Naive thymus-derived CD8-positive, alpha-beta T cell (primary cell): Measurements from ENCODE around the gene NHS. TPM values are rescaled to one million over a fixed set of nuclear protein-coding genes. Genes with fewer than 3 reads are reported as not detected.
"Not testable (repeated sequence)": the region's sequence is repeated elsewhere in the genome, so short reads cannot be mapped to it uniquely, and the experiment has no call there.

ENCODE experiments used
- ATAC-seq, 2 donors: fragments of 150-1000 bp; cut with Tn5 transposase in 1 of 2; sonication (Bioruptor Pico), chemical (Tn5 transposase) in 1 of 2; 1 replicate in 1 of 2; 2 replicates in 1 of 2; pipeline ENCODE4 v1.10.0; 2021; ENCODE audit warnings: mild to moderate bottlenecking in 2 of 2, moderate library complexity in 2 of 2
- POLR2A ChIA-PET: fragments of 350-600 bp; sonication (Branson Sonifier 250); formaldehyde crosslinking; loops from one replicate; lab custom pipeline; 2021; ENCODE audit warnings: antibody characterized with exemption; lab: Charles Lee
- DNase-seq, 10 donors: peaks; one replicate each; pipeline versions ENCODE4 v3.0.0 to v3.0.0-alpha.2; 2020 to 2022
- H3K27ac Mint-ChIP-seq, 10 donors: one replicate each; pipeline ENCODE4 v1.8.0; 2020 to 2022; ENCODE audit warnings: mild to moderate bottlenecking in 10 of 10, mixed read lengths in 10 of 10, moderate library complexity in 4 of 10, inconsistent platforms in 1 of 10
- H3K27me3 Mint-ChIP-seq, 5 donors: one replicate each; pipeline ENCODE4 v1.8.0; 2021 to 2022; ENCODE audit warnings: mixed read lengths in 5 of 5
- H3K36me3 Mint-ChIP-seq, 3 donors: one replicate each; pipeline ENCODE4 v1.8.0; 2020 to 2022; ENCODE audit warnings: mixed read lengths in 3 of 3, mild to moderate bottlenecking in 2 of 3, inconsistent platforms in 1 of 3
- H3K4me1 Mint-ChIP-seq, 4 donors: one replicate each; pipeline ENCODE4 v1.8.0; 2021 to 2022; ENCODE audit warnings: mixed read lengths in 4 of 4
- H3K4me3 Mint-ChIP-seq, 10 donors: one replicate each; pipeline ENCODE4 v1.8.0; 2020 to 2022; ENCODE audit warnings: mild to moderate bottlenecking in 10 of 10, mixed read lengths in 10 of 10, moderate library complexity in 6 of 10, inconsistent platforms in 1 of 10
- H3K9me3 Mint-ChIP-seq, 9 donors: one replicate each; pipeline ENCODE4 v1.8.0; 2020 to 2022; ENCODE audit warnings: mixed read lengths in 9 of 9, mild to moderate bottlenecking in 3 of 9, inconsistent platforms in 1 of 9, moderate library complexity in 1 of 9
- polyA plus RNA-seq, 3 donors: library from polyadenylated mRNA; unstranded; fragments of 300-500 nt; fragmentation: Illumina TruSeq; gene quantifications; one replicate each; pipeline ENCODE4 v1.2.3, GENCODE V29; 2021
- total RNA-seq, 8 experiments: library from RNA in 2 of 8; stranded (reverse) in 2 of 8; gene quantifications; one replicate each; pipeline ENCODE4 v1.2.3 and lab custom pipeline; 2021 to 2026

Gene NHS
- total and polyA plus RNA-seq, 5 experiments from 2014 or later, result 1.0 TPM; not detected in 4

DNA sequence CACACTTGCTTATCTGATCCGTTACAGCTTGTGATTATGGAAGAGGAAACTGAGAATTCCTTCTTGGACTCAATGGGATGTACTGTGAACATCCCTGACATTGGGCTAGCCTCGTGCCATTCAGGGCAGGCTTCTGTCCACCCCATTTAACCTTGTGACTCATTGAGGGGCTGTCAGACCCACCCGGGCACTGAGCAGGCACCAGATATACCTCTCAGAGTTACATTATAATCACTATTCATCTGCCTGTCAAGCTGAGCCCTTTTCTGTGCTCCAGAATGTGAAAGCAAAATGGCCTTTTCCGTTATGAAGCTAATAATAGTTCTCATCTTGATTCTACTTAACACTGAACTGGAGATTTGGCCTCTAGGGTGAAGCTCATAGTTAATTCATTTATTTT lies 191.7 kb downstream of the NHS start:
- DNase-seq (no peak), ATAC-seq (no peak)
- Mint-ChIP-seq H3K27me3 (no peaks in the 10 kb centered on the region), H3K9me3 (peaks cover 0 to 10% (median 0%) of the 10 kb centered on the region in 9 donors), H3K4me3 (no peak overlapping the region), H3K27ac (no peak overlapping the region), H3K4me1 (peaks cover 0 to 8% (median 2%) of the 10 kb centered on the region in 4 donors), H3K36me3 (no peaks in the 10 kb centered on the region)
- POLR2A ChIA-PET, result no interaction called here

DNA sequence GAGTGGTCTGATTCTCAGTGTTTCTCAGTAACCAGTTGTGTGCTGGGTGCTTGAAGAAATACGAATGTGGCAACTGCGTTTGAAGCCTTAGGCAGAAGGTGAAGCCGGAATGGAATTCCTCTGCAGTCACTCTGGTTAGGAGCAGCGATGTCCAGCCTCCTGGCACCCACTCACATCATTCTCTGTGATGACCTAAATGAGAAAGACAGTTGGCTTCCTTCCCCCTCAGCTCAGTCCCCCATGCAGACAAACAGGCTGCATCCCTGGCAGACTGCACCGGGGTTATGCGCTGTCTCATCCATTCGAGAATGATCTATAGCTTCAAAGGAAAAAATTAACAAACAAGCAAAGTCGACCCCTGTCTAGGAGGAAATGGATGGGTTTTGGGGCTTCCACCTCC lies 192.2 kb downstream of the NHS start:
- ATAC-seq (no peak), DNase-seq (no peak)
- POLR2A ChIA-PET, result no interaction called here
- no peaks in the 10 kb centered on the region for H3K36me3 Mint-ChIP-seq
- peaks cover 0 to 14% (median 0%) of the 10 kb centered on the region in 9 donors for H3K9me3 Mint-ChIP-seq
- peaks cover 0 to 8% (median 2%) of the 10 kb centered on the region in 4 donors for H3K4me1 Mint-ChIP-seq
- no peaks in the 10 kb centered on the region for H3K27me3 Mint-ChIP-seq
- H3K27ac Mint-ChIP-seq, result no peak overlapping the region
- no peak overlapping the region for H3K4me3 Mint-ChIP-seq

- POLR2A ChIA-PET, result no interaction called here
- H3K27ac Mint-ChIP-seq, result no peak overlapping the region
- peaks cover 0 to 8% (median 2%) of the 10 kb centered on the region in 4 donors for H3K4me1 Mint-ChIP-seq
- no peak overlapping the region for H3K4me3 Mint-ChIP-seq
- DNase-seq (no peak), ATAC-seq (no peak)
- peaks cover 0 to 14% (median 0%) of the 10 kb centered on the region in 9 donors for H3K9me3 Mint-ChIP-seq
- no peaks in the 10 kb centered on the region for H3K27me3 Mint-ChIP-seq
- H3K36me3 Mint-ChIP-seq, result no peaks in the 10 kb centered on the region
These were observed 192.8 kb downstream of the NHS start for GRCh38 chrX:17567821-17568220.

- H3K4me1 Mint-ChIP-seq, H3K27ac Mint-ChIP-seq, DNase-seq, H3K4me3 Mint-ChIP-seq, H3K36me3 Mint-ChIP-seq, POLR2A ChIA-PET, H3K27me3 Mint-ChIP-seq, ATAC-seq: not testable (repeated sequence)
- peaks cover 0 to 14% (median 0%) of the 10 kb centered on the region in 9 donors for H3K9me3 Mint-ChIP-seq
These were observed 193.8 kb downstream of the NHS start for GRCh38 chrX:17568804-17569203.

- Mint-ChIP-seq H3K4me1 (no peaks in the 10 kb centered on the region), H3K9me3 (peaks cover 0 to 9% (median 0%) of the 10 kb centered on the region in 9 donors), H3K27ac (no peak overlapping the region), H3K4me3 (no peak overlapping the region), H3K27me3 (peaks cover 0 to 25% (median 11%) of the 10 kb centered on the region in 5 donors), H3K36me3 (peaks cover 0 to 8% (median 0%) of the 10 kb centered on the region in 3 donors)
- no peak for ATAC-seq
- no peak for DNase-seq
- POLR2A ChIA-PET, result no interaction called here
These were observed 204.0 kb downstream of the NHS start for GRCh38 chrX:17579026-17579425.

DNA sequence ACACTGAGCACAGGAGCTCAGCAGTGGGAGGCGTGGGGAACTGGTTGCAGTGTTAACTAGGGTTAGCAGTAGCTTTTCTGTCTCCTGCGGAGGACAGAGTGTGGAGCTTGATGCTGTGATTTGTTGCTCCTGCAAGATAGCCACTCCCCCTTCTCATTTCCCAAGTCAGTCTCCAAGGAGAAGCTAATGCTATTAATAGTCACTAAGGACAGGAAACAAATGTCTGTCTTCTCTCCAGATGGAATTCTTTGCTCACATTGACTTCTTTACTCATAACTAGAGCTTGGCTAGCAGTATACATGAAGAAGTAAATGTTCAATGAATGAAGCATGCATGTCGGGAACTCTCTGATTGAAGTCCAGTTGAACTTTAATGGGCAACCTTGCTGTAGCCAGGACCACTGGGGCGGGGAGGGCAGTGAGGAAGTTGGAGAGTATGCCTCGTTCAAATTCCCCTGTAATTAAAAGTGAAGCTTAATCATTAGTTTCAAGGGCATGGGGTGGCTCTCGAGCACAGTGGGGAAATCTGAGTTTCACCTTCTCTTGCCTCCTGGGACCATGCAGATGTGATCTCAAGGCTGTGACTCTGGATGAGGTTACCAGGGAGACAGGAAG lies 205.6 kb downstream of the NHS start:
- POLR2A ChIA-PET, result no interaction called here
- no peak for DNase-seq
- peaks cover 0 to 9% (median 0%) of the 10 kb centered on the region in 9 donors for H3K9me3 Mint-ChIP-seq
- no peaks in the 10 kb centered on the region for H3K4me1 Mint-ChIP-seq
- no peak overlapping the region for H3K27ac Mint-ChIP-seq
- no peak for ATAC-seq
- no peak overlapping the region for H3K4me3 Mint-ChIP-seq
- H3K36me3 Mint-ChIP-seq, result peaks cover 0 to 2% (median 0%) of the 10 kb centered on the region in 3 donors
- peaks cover 0 to 17% (median 3%) of the 10 kb centered on the region in 5 donors for H3K27me3 Mint-ChIP-seq

DNA sequence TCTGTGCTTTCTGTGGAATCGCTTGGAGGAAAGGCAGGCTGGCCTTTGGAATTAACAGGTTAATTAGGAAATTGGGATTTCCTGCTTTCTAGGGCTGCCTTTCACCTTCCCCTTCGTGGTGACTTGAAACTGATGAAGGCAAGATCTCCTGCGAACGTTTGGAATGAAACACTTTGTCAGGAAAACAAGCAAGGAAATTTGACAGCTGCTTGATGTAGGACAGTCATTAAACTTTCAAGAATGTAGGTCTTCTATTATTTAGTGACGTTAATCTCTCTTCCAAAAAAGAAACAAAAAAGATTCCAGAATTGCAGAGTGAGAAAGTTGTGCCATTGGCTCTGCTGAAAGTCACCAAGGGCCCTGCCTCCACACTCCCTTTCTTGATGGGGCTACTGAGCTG lies 206.6 kb downstream of the NHS start:
- POLR2A ChIA-PET, result no interaction called here
- no peak for ATAC-seq
- Mint-ChIP-seq H3K27ac (no peak overlapping the region), H3K9me3 (peaks cover 0 to 9% (median 0%) of the 10 kb centered on the region in 9 donors), H3K36me3 (no peaks in the 10 kb centered on the region), H3K4me1 (no peaks in the 10 kb centered on the region), H3K4me3 (no peak overlapping the region), H3K27me3 (peaks cover 0 to 13% (median 3%) of the 10 kb centered on the region in 5 donors)
- DNase-seq, result no peak

GRCh38 chrX:17584248-17584681 lies 209.3 kb downstream of the NHS start:
- no peaks in the 10 kb centered on the region for H3K4me1 Mint-ChIP-seq
- H3K4me3 Mint-ChIP-seq, result no peak overlapping the region
- peaks cover 0 to 13% (median 3%) of the 10 kb centered on the region in 5 donors for H3K27me3 Mint-ChIP-seq
- no peak for DNase-seq
- no peak for ATAC-seq
- POLR2A ChIA-PET, result no interaction called here
- H3K36me3 Mint-ChIP-seq, result no peaks in the 10 kb centered on the region
- H3K9me3 Mint-ChIP-seq, result peaks cover 0 to 9% (median 0%) of the 10 kb centered on the region in 9 donors
- H3K27ac Mint-ChIP-seq, result no peak overlapping the region

DNA sequence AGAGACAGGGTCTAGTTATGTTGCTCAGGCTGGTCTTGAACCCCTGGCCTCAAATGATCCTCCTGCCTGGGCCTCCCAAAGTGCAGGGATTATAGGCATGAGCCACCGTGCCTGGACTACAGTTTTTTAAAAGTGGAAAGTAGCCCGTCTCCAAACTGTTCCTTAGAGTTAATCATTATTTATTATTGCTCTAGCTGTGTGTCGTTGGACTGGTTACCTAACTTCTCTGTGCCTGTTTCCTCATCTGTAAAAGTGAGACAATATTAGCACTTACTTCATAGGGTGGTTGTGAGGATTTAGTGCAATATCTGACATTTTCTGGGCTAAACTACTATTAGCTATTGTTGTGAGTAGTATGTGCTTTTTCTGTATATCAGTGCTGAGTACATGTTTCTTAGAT lies 210.0 kb downstream of the NHS start:
- no peak overlapping the region for H3K4me3 Mint-ChIP-seq
- H3K36me3 Mint-ChIP-seq, result no peaks in the 10 kb centered on the region
- peaks cover 0 to 13% (median 3%) of the 10 kb centered on the region in 5 donors for H3K27me3 Mint-ChIP-seq
- ATAC-seq (no peak), DNase-seq (no peak)
- H3K27ac Mint-ChIP-seq, result no peak overlapping the region
- POLR2A ChIA-PET, result no interaction called here
- peaks cover 0 to 9% (median 0%) of the 10 kb centered on the region in 9 donors for H3K9me3 Mint-ChIP-seq
- no peaks in the 10 kb centered on the region for H3K4me1 Mint-ChIP-seq

- no peak overlapping the region for H3K4me3 Mint-ChIP-seq
- H3K4me1 Mint-ChIP-seq, result peaks cover 0 to 3% (median 0%) of the 10 kb centered on the region in 4 donors
These were observed 212.4 kb downstream of the NHS start for GRCh38 chrX:17587366-17587765.

GRCh38 chrX:17588303-17588702 lies 213.3 kb downstream of the NHS start:
- no peaks in the 10 kb centered on the region for H3K9me3 Mint-ChIP-seq
- H3K27me3 Mint-ChIP-seq, result peaks cover 0 to 2% (median 0%) of the 10 kb centered on the region in 5 donors
- no peak for ATAC-seq
- H3K27ac Mint-ChIP-seq, result no peak overlapping the region
- DNase-seq, result no peak
- no peak overlapping the region for H3K4me3 Mint-ChIP-seq
- H3K36me3 Mint-ChIP-seq, result no peaks in the 10 kb centered on the region
- POLR2A ChIA-PET, result no interaction called here
- peaks cover 0 to 3% (median 0%) of the 10 kb centered on the region in 4 donors for H3K4me1 Mint-ChIP-seq

More at GRCh38 chrX:17587366-17587765, 212.4 kb downstream of the NHS start:
- no peaks in the 10 kb centered on the region for H3K9me3 Mint-ChIP-seq
- POLR2A ChIA-PET, result no interaction called here
- no peak for DNase-seq
- H3K27ac Mint-ChIP-seq, result no peak overlapping the region
- no peaks in the 10 kb centered on the region for H3K36me3 Mint-ChIP-seq
- peaks cover 0 to 2% (median 0%) of the 10 kb centered on the region in 5 donors for H3K27me3 Mint-ChIP-seq
- ATAC-seq, result no peak

DNA sequence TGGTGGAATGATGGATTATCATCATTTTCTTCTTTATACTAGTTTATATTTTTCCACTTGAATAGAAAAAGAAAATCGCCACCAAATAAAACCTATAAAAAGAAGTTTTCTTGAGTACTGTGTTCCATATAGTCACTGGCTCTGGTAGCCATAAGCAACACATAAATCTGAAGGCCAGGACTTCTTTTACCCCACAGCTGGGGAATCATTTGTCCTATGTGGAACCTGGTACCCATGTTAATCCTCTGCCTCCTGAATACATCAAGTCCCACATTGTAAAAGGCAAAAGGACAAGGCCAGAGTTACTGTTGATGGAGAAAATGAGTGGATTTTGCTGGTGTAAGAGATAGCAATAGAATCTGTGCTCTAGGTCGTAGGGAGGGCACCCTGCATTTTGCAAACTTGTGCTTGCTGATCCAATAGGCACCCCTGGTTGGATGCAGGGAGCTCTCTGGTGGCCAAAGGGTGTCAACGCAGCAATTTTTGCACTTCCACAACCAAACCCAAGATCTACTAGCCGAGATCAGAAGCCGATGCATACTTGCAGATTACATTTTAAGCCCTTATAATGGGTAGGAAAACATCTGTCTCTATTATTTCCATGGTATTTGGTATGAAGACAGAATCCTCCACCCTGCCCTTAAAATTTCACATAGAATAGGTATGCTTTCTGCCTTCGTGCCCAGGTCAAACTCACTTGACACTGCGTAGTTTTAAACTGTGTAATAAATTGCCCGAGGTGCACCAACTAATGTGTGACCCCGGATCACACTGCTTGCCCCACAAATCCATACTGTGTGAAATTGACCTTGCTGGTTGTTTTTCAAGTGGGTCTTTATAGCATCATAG lies 216.1 kb downstream of the NHS start:
- no peaks in the 10 kb centered on the region for H3K9me3 Mint-ChIP-seq
- peak in 1 of 2 donors; percentile 27 for ATAC-seq

DNA sequence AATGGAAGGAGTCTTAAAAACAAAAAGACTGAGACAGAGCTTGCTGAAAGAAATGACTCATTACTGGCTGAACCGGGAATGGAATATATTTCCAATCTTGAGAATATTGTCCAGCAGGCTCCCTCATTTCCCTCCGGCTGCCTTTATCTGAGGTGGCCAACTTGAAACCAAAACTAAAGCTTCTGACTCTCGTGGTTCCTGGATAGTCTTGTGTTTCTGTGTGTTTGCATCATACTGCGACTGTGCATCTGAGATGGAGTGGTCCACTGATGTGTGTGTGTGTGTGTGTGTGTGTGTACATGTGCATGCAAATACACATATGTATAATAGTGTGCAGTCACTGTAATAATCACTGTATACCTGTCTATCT lies 216.7 kb downstream of the NHS start:
- DNase-seq, result no peak
- H3K27me3 Mint-ChIP-seq, result peaks cover 0 to 2% (median 0%) of the 10 kb centered on the region in 5 donors
- POLR2A ChIA-PET, result no interaction called here
- H3K4me1 Mint-ChIP-seq, result peaks cover 0 to 3% (median 0%) of the 10 kb centered on the region in 4 donors
- no peaks in the 10 kb centered on the region for H3K36me3 Mint-ChIP-seq
- H3K4me3 Mint-ChIP-seq, result no peak overlapping the region
- no peak for ATAC-seq
- H3K9me3 Mint-ChIP-seq, result peaks cover 0 to 2% (median 0%) of the 10 kb centered on the region in 9 donors
- H3K27ac Mint-ChIP-seq, result no peak overlapping the region

More for the DNA sequence above, 216.1 kb downstream of the NHS start:
- POLR2A ChIA-PET, result no interaction called here
- H3K27me3 Mint-ChIP-seq, result peaks cover 0 to 2% (median 0%) of the 10 kb centered on the region in 5 donors
- DNase-seq, result peak in 2 of 10 donors; percentile 3
- H3K4me3 Mint-ChIP-seq, result no peak overlapping the region
- H3K27ac Mint-ChIP-seq, result no peak overlapping the region
- peaks cover 0 to 3% (median 0%) of the 10 kb centered on the region in 4 donors for H3K4me1 Mint-ChIP-seq
- no peaks in the 10 kb centered on the region for H3K36me3 Mint-ChIP-seq
